OCI-LY7 (cell line): ENCODE results near the gene LOXHD1. TPM values are rescaled to one million over a fixed set of nuclear protein-coding genes. Genes with fewer than 3 reads are reported as not detected.

Experiments
- BruUV-seq: library from RNA; stranded (reverse); fragments of 400-500 nt; replicated peaks from 2 replicates; lab custom pipeline; 2021; lab: Mats Ljungman, UMichigan
- CTCF ChIA-PET: fragments of 300-600 bp; sonication (Branson Sonifier 250); formaldehyde crosslinking; loops from one replicate; lab custom pipeline; 2022; ENCODE audit warnings: antibody characterized with exemption; ENCODE audit not compliant: unreplicated experiment; lab: Charles Lee
- POLR2A ChIA-PET: fragments of 300-600 bp; sonication (Branson Sonifier 250); formaldehyde crosslinking; loops from one replicate; lab custom pipeline; 2022; ENCODE audit warnings: antibody characterized with exemption; lab: Charles Lee
- DNase-seq: peaks from one replicate; pipeline ENCODE4 v3.0.0-alpha.2; 2015; ENCODE audit warnings: low spot score
- H2AFZ ChIP-seq: fragments of 200-600 bp; sonication (generic), shearing (Covaris generic); 2 replicates; pipeline ENCODE4 v1.6.1; 2014; ENCODE audit warnings: mild to moderate bottlenecking, antibody characterized with exemption, low read length, moderate library complexity
- H3K27ac ChIP-seq: fragments of 200-600 bp; sonication (generic); 2 replicates; pipeline ENCODE4 v1.5.1; 2014; ENCODE audit warnings: mixed run types, low read depth, mild to moderate bottlenecking, moderate library complexity, low read length, inconsistent platforms; ENCODE audit not compliant: poor library complexity, severe bottlenecking
- H3K36me3 ChIP-seq: fragments of 200-600 bp; sonication (generic); 2 replicates; pipeline ENCODE4 v1.6.1; 2014; ENCODE audit warnings: mild to moderate bottlenecking, antibody characterized with exemption, low read length, moderate library complexity, mixed read lengths; ENCODE audit not compliant: insufficient read depth
- H3K4me1 ChIP-seq: fragments of 200-600 bp; sonication (generic); 2 replicates; pipeline ENCODE4 v1.5.1; 2014; ENCODE audit warnings: mild to moderate bottlenecking, low read length; ENCODE audit not compliant: insufficient read depth, poor library complexity, severe bottlenecking
- H3K4me2 ChIP-seq: fragments of 200-600 bp; sonication (generic); 2 replicates; pipeline ENCODE4 v1.6.1; 2014; ENCODE audit warnings: mild to moderate bottlenecking, low read length
- H3K4me3 ChIP-seq: fragments of 200-600 bp; sonication (generic); 2 replicates; pipeline ENCODE4 v1.5.1; 2014; ENCODE audit warnings: mild to moderate bottlenecking, low read depth, low read length; ENCODE audit not compliant: poor library complexity, severe bottlenecking
- H3K79me2 ChIP-seq: fragments of 200-600 bp; sonication (generic); 2 replicates; pipeline ENCODE4 v1.6.1; 2016; ENCODE audit warnings: low read depth, mild to moderate bottlenecking, low read length, moderate library complexity, mixed read lengths; ENCODE audit not compliant: insufficient read depth
- H3K9me2 ChIP-seq: fragments of 200-600 bp; sonication (generic); 2 replicates; pipeline ENCODE4 v1.6.1; 2016; ENCODE audit warnings: mild to moderate bottlenecking, low read length, mixed read lengths; ENCODE audit not compliant: insufficient read depth
- H3K9me3 ChIP-seq: fragments of 200-600 bp; sonication (generic); 2 replicates; pipeline ENCODE4 v1.6.1; 2014; ENCODE audit warnings: mild to moderate bottlenecking, mixed run types, low read length, mixed read lengths
- H4K20me1 ChIP-seq: fragments of 200-600 bp; sonication (generic); 2 replicates; pipeline ENCODE4 v1.6.1; 2014; ENCODE audit warnings: mild to moderate bottlenecking, antibody characterized with exemption, low read length, moderate library complexity, mixed read lengths; ENCODE audit not compliant: insufficient read depth
- CTCF ChIP-seq: fragments of 200-600 bp; sonication (generic); conservative IDR thresholded peaks from 2 replicates; pipeline ENCODE4 v1.5.1; 2014; ENCODE audit warnings: mild to moderate bottlenecking, antibody characterized with exemption, low read length, moderate library complexity, mixed read lengths
- EZH2phosphoT487 ChIP-seq: fragments of 200-600 bp; sonication (generic); IDR thresholded peaks from 2 replicates; pipeline ENCODE4 v1.6.1; 2018; ENCODE audit warnings: low read depth, borderline replicate concordance, mild to moderate bottlenecking, mixed run types, antibody characterized with exemption, low read length, moderate library complexity, mixed read lengths
- intact Hi-C: fragments of 100-400 bp; cut with micrococcal nuclease; formaldehyde crosslinking; loops from one replicate; pipeline ENCODE4 v1.10.0; 2022; ENCODE audit not compliant: unreplicated experiment
- total RNA-seq, 2 experiments: library from RNA; depleted of rRNA in 1 of 2; stranded (reverse); fragments of >200 nt in 1 of 2; shearing (Covaris generic) in 1 of 2; gene quantifications; 2 replicates each; pipeline ENCODE4 v1.2.3, GENCODE V29; 2014 to 2022

LOXHD1 gene
- total RNA-seq, 2 experiments from 2014 or later, result not detected

- no peaks in the 10 kb centered on the region for H3K9me2 ChIP-seq
- ChIA-PET POLR2A (no interaction called here), CTCF (no interaction called here)
- no peak for DNase-seq
- H4K20me1 ChIP-seq, result no peaks in the 10 kb centered on the region
- H3K4me2 ChIP-seq, result no peak overlapping the region
- H3K27ac ChIP-seq, result no peak overlapping the region
- BruUV-seq, result no TSS peak
- H2AFZ ChIP-seq, result no peak overlapping the region
- TF ChIP-seq CTCF (no peak), EZH2phosphoT487 (no peak)
- no peak overlapping the region for H3K4me3 ChIP-seq
- H3K79me2 ChIP-seq, result no peaks in the 10 kb centered on the region
- H3K4me1 ChIP-seq, result no peaks in the 10 kb centered on the region
- intact Hi-C loops, result no loop called here
- H3K36me3 ChIP-seq, result no peaks in the 10 kb centered on the region
- no peaks in the 10 kb centered on the region for H3K9me3 ChIP-seq
Measured at GRCh38 chr18:46468426-46469180, 188.4 kb downstream of the LOXHD1 start.

GRCh38 chr18:46466234-46467160 lies 190.5 kb downstream of the LOXHD1 start:
- TF ChIP-seq EZH2phosphoT487 (no peak), CTCF (no peak)
- Histone ChIP-seq H3K9me3 (no peaks in the 10 kb centered on the region), H3K4me3 (no peak overlapping the region), H3K79me2 (no peaks in the 10 kb centered on the region), H2AFZ (no peak overlapping the region), H3K4me1 (no peaks in the 10 kb centered on the region), H3K27ac (no peak overlapping the region), H4K20me1 (no peaks in the 10 kb centered on the region), H3K36me3 (no peaks in the 10 kb centered on the region), H3K9me2 (no peaks in the 10 kb centered on the region), H3K4me2 (no peak overlapping the region)
- BruUV-seq, result no TSS peak
- ChIA-PET POLR2A (interaction anchor here (0.8 kb wide), 1 partner anchor 16 kb away, joined by 5 read pairs; no protein-coding TSS in a partner anchor), CTCF (no interaction called here)
- intact Hi-C loops, result no loop called here
- DNase-seq, result no peak
